Dendritic cell treated with granulocyte-macrophage colony-stimulating factor and Interleukin-4, amounts not matched to agents 40 ng/mL and 50 ng/mL, for 4 days (primary cell): Measurements from ENCODE around the gene TLCD1.

Experiments
- H3K27ac Mint-ChIP-seq: one replicate; pipeline ENCODE4 v1.8.0; 2022; ENCODE audit warnings: mild to moderate bottlenecking, mixed read lengths
- H3K27me3 Mint-ChIP-seq: one replicate; pipeline ENCODE4 v1.8.0; 2022; ENCODE audit warnings: mild to moderate bottlenecking, mixed read lengths
- H3K36me3 Mint-ChIP-seq: one replicate; pipeline ENCODE4 v1.8.0; 2022; ENCODE audit warnings: low read depth, mixed read lengths
- H3K4me1 Mint-ChIP-seq: one replicate; pipeline ENCODE4 v1.8.0; 2022; ENCODE audit warnings: low read depth, mixed read lengths
- H3K4me3 Mint-ChIP-seq: one replicate; pipeline ENCODE4 v1.8.0; 2022; ENCODE audit warnings: mild to moderate bottlenecking, moderate library complexity, mixed read lengths
- H3K9me3 Mint-ChIP-seq: one replicate; pipeline ENCODE4 v1.8.0; 2022; ENCODE audit warnings: mixed read lengths
- intact Hi-C: fragments of 100-400 bp; cut with micrococcal nuclease; formaldehyde crosslinking; loops from one replicate; pipeline ENCODE4 v1.15.0; 2022

TLCD1 gene

GRCh38 chr17:28705074-28705659 lies 20.9 kb downstream of the TLCD1 start:
- Mint-ChIP-seq H3K4me1 (peaks cover 6% of the 10 kb centered on the region), H3K36me3 (peaks cover 72% of the 10 kb centered on the region), H3K4me3 (no peak overlapping the region), H3K27ac (peak overlapping the region; percentile 12), H3K27me3 (no peaks in the 10 kb centered on the region), H3K9me3 (no peaks in the 10 kb centered on the region)
- intact Hi-C loops: no loop called here

DNA sequence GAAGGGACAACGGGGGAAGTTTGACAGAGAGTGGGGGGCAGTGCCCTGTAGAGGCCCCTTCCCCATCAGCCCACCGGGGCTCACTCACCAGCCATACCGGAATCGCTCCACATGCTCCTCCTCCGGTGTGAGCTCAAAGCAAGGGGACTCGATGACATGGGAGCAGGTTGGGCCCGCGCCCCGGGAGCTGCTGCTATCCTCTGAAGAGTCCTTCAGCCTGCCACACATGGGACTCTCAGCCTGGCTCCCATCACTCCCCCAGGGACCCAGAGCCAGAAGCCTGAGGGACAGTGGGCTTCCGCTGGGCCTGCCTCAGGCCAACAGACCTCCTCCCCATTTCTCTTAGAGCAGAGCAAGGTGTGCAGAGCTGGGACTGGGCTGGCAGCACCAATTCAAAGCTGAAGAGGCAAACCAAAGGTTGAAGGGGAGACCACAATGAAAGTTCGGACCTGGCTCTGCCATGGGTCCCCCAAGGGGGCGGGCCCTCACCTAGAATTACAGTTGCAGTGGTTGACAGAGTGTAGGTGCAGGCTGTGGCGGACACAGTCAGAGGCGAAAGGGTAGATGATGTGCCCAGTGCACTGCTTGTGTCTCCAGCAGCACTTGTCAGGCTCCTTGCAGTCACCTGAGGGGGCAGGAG lies 21.7 kb downstream of the TLCD1 start:
- no peak overlapping the region for H3K4me3 Mint-ChIP-seq
- peaks cover 80% of the 10 kb centered on the region for H3K36me3 Mint-ChIP-seq
- intact Hi-C loops: no loop called here
- H3K27ac Mint-ChIP-seq: no peak overlapping the region
- H3K9me3 Mint-ChIP-seq: no peaks in the 10 kb centered on the region
- H3K4me1 Mint-ChIP-seq: peaks cover 6% of the 10 kb centered on the region
- H3K27me3 Mint-ChIP-seq: no peaks in the 10 kb centered on the region

DNA sequence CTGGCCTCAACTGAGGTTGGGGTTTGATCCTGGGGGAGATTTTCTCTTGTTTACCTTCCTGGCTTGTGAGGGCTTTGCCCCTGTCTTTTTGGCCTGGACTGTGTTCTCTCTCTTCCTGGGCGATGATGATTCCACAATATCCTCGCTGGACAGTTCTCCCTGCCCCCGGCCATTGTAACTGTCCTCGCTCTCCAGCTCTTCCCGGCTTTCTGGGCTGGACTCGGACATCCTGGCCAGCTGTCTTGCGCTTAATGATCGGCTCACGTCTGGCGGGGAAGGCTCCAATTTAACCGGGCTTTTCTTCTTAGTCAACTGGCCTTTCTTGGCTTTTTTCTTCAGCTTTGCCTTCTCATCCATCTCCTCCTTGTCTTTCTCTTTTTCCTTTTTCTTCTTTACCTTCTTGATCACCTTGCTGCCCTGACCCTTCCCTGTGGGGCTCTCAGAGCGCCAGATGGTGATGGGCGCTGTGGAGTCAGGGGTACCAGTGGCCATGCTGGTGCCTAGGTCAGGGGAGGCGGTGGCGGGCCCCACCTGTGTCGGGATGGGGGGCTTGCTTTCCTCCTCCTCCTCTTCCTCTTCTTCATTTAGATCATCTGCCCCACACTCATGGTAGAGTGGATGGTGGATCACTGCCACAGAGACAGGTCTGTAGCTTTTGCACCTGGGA lies 22.3 kb downstream of the TLCD1 start:
- H3K27ac Mint-ChIP-seq: no peak overlapping the region
- intact Hi-C loops: no loop called here
- peaks cover 6% of the 10 kb centered on the region for H3K4me1 Mint-ChIP-seq
- H3K36me3 Mint-ChIP-seq: peaks cover 86% of the 10 kb centered on the region
- no peaks in the 10 kb centered on the region for H3K9me3 Mint-ChIP-seq
- H3K27me3 Mint-ChIP-seq: no peaks in the 10 kb centered on the region
- H3K4me3 Mint-ChIP-seq: no peak overlapping the region

- intact Hi-C loops: no loop called here
- Mint-ChIP-seq H3K4me1 (peaks cover 6% of the 10 kb centered on the region), H3K36me3 (peaks cover 90% of the 10 kb centered on the region), H3K27ac (no peak overlapping the region), H3K9me3 (no peaks in the 10 kb centered on the region), H3K27me3 (no peaks in the 10 kb centered on the region), H3K4me3 (no peak overlapping the region)
Observed at GRCh38 chr17:28702752-28703150, 23.3 kb downstream of the TLCD1 start.

GRCh38 chr17:28702026-28702751 lies 23.8 kb downstream of the TLCD1 start:
- H3K36me3 Mint-ChIP-seq: peaks cover 90% of the 10 kb centered on the region
- H3K27me3 Mint-ChIP-seq: no peaks in the 10 kb centered on the region
- no peak overlapping the region for H3K4me3 Mint-ChIP-seq
- intact Hi-C loops: no loop called here
- peaks cover 6% of the 10 kb centered on the region for H3K4me1 Mint-ChIP-seq
- no peaks in the 10 kb centered on the region for H3K9me3 Mint-ChIP-seq
- no peak overlapping the region for H3K27ac Mint-ChIP-seq

- intact Hi-C loops: no loop called here
- Mint-ChIP-seq H3K4me3 (no peak overlapping the region), H3K27me3 (no peaks in the 10 kb centered on the region), H3K4me1 (peaks cover 6% of the 10 kb centered on the region), H3K9me3 (no peaks in the 10 kb centered on the region), H3K36me3 (peaks cover 99% of the 10 kb centered on the region), H3K27ac (no peak overlapping the region)
Observed at GRCh38 chr17:28700830-28701492, 25.1 kb downstream of the TLCD1 start.

GRCh38 chr17:28700278-28700677 lies 25.8 kb downstream of the TLCD1 start:
- intact Hi-C loops: no loop called here
- Mint-ChIP-seq H3K27ac (no peak overlapping the region), H3K27me3 (no peaks in the 10 kb centered on the region), H3K4me1 (peaks cover 4% of the 10 kb centered on the region), H3K4me3 (no peak overlapping the region), H3K36me3 (peaks cover 100% of the 10 kb centered on the region), H3K9me3 (no peaks in the 10 kb centered on the region)

DNA sequence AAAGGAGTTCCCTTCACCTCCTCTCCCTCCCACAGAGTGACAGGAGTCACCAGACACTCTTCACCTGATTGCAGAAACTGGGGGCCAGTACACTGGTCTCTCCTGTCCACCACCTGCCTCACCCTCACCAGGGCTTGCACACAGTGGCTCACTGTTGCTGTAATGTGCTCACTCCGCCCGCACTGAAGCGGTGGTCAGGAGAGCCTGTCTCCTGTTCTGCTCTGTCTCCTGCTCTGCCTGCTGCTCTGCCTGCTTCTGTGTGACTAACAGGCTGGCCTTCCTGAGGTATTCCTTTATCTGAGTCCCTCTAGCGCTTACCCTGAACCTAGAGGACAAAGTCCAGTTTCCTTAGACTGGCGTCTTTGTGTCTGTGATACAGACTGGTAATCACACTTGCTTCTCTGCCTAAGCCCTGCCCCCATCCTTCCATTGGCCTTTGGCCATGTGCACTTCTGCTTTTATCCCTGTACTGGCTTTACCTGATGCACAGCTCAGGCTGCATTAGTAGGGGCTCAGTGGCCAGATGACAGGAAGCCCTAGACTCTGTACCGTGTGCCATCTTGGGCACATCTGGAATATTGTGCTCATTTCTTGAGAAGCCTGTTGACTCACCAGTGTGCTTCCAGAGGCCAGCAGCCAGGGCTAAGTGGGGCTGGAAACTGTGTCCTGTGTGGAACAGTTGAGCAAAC lies 27.6 kb downstream of the TLCD1 start:
- H3K27me3 Mint-ChIP-seq: no peaks in the 10 kb centered on the region
- H3K9me3 Mint-ChIP-seq: no peaks in the 10 kb centered on the region
- peaks cover 100% of the 10 kb centered on the region for H3K36me3 Mint-ChIP-seq
- no peak overlapping the region for H3K27ac Mint-ChIP-seq
- intact Hi-C loops: no loop called here
- no peaks in the 10 kb centered on the region for H3K4me1 Mint-ChIP-seq
- H3K4me3 Mint-ChIP-seq: no peak overlapping the region

DNA sequence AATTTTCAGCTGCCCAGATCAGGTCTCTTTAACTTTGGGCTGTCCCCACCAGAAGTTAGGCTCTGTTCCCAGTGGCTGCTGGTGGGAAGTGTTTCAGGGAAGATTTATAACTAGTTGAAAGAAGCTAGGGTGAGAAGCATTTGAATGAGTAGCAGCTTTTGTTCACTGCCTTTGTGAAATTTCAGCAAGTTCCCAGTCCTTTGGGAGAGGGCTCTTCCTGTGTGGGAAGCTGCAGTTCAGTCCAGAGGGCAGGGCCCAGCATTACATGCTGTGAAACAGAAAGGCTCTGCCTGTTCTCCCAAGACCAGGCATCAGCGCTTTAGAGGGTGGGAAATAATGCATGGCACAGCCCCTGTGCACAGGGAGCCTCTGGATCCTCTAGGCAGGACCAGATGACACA lies 32.2 kb downstream of the TLCD1 start:
- intact Hi-C loops: no loop called here
- no peak overlapping the region for H3K27ac Mint-ChIP-seq
- no peaks in the 10 kb centered on the region for H3K27me3 Mint-ChIP-seq
- no peaks in the 10 kb centered on the region for H3K9me3 Mint-ChIP-seq
- H3K4me1 Mint-ChIP-seq: no peaks in the 10 kb centered on the region
- no peak overlapping the region for H3K4me3 Mint-ChIP-seq
- peaks cover 100% of the 10 kb centered on the region for H3K36me3 Mint-ChIP-seq

GRCh38 chr17:28689011-28689410 lies 37.0 kb downstream of the TLCD1 start:
- intact Hi-C loops: no loop called here
- no peaks in the 10 kb centered on the region for H3K27me3 Mint-ChIP-seq
- H3K36me3 Mint-ChIP-seq: peaks cover 100% of the 10 kb centered on the region
- H3K9me3 Mint-ChIP-seq: no peaks in the 10 kb centered on the region
- no peak overlapping the region for H3K4me3 Mint-ChIP-seq
- H3K4me1 Mint-ChIP-seq: no peaks in the 10 kb centered on the region
- H3K27ac Mint-ChIP-seq: no peak overlapping the region

- H3K36me3 Mint-ChIP-seq: peaks cover 100% of the 10 kb centered on the region
- no peak overlapping the region for H3K4me3 Mint-ChIP-seq
- H3K27ac Mint-ChIP-seq: no peak overlapping the region
- intact Hi-C loops: no loop called here
- no peaks in the 10 kb centered on the region for H3K9me3 Mint-ChIP-seq
- no peaks in the 10 kb centered on the region for H3K27me3 Mint-ChIP-seq
- no peaks in the 10 kb centered on the region for H3K4me1 Mint-ChIP-seq
Observed at GRCh38 chr17:28688481-28688880, 37.6 kb downstream of the TLCD1 start.

GRCh38 chr17:28686296-28686695 lies 39.7 kb downstream of the TLCD1 start:
- Mint-ChIP-seq H3K36me3 (peaks cover 100% of the 10 kb centered on the region), H3K9me3 (no peaks in the 10 kb centered on the region), H3K27ac (no peak overlapping the region), H3K27me3 (no peaks in the 10 kb centered on the region), H3K4me3 (no peak overlapping the region), H3K4me1 (no peaks in the 10 kb centered on the region)
- intact Hi-C loops: no loop called here

- Mint-ChIP-seq H3K27me3 (no peaks in the 10 kb centered on the region), H3K9me3 (no peaks in the 10 kb centered on the region), H3K36me3 (peaks cover 100% of the 10 kb centered on the region), H3K27ac (no peak overlapping the region), H3K4me1 (no peaks in the 10 kb centered on the region), H3K4me3 (no peak overlapping the region)
- intact Hi-C loops: no loop called here
Observed at GRCh38 chr17:28685366-28685765, 40.7 kb downstream of the TLCD1 start.
